K562 (cell line): ENCODE measurements around the gene ME3. TPM values are rescaled to one million over a fixed set of nuclear protein-coding genes. Genes with fewer than 3 reads are reported as not detected.

Experiments used
- ARID3A ChIP-seq: IDR thresholded peaks from 2 replicates; pipeline ENCODE4 v1.6.1; 2012; ENCODE audit warnings: low read depth, low read length, improper control_type of control experiment, borderline replicate concordance
- CBFB ChIP-seq: sonication (generic); formaldehyde crosslinking; IDR thresholded peaks from 2 replicates; pipeline ENCODE4 v1.4.0; 2020; ENCODE audit warnings: mild to moderate bottlenecking, missing genetic modification reagents
- CBX2 ChIP-seq: fragments of 200-600 bp; sonication (generic); IDR thresholded peaks from one replicate; pipeline ENCODE4 v1.6.1; 2012; ENCODE audit warnings: mild to moderate bottlenecking, low read length, inconsistent platforms; ENCODE audit not compliant: insufficient read depth, poor library complexity, severe bottlenecking
- EP300 ChIP-seq: IDR thresholded peaks from 2 replicates; pipeline ENCODE4 v1.6.1; 2012; ENCODE audit warnings: low read length, improper control_type of control experiment
- KDM1A ChIP-seq, 2 experiments: fragments of 450-650 bp; IDR thresholded peaks; 2 replicates each; pipeline ENCODE4 v1.6.1; 2016; ENCODE audit warnings: mild to moderate bottlenecking in 2 of 2
- KDM4B ChIP-seq, 2 experiments: fragments of 450-650 bp in 1 of 2; sonication (generic) in 1 of 2; IDR thresholded peaks; 2 replicates each; pipeline ENCODE4 v1.6.1; 2016 to 2017; ENCODE audit warnings: borderline replicate concordance in 2 of 2, antibody characterized with exemption in 1 of 2, low read depth in 1 of 2, mild to moderate bottlenecking in 1 of 2
- MAZ ChIP-seq, 2 experiments: fragments of 450-650 bp in 1 of 2; sonication (generic) in 1 of 2; formaldehyde crosslinking; IDR thresholded peaks in 1 of 2; conservative IDR thresholded peaks in 1 of 2; 2 replicates each; pipeline versions ENCODE4 v1.4.0 to v1.5.0; 2020; ENCODE audit warnings: mild to moderate bottlenecking in 1 of 2, missing genetic modification reagents in 1 of 2
- MIER1 ChIP-seq: fragments of 450-650 bp; IDR thresholded peaks from 2 replicates; pipeline ENCODE4 v1.6.1; 2016; ENCODE audit warnings: antibody characterized with exemption, mild to moderate bottlenecking, low read depth
- MTA3 ChIP-seq: fragments of 450-650 bp; formaldehyde crosslinking; IDR thresholded peaks from 2 replicates; pipeline ENCODE4 v1.6.1; 2017; ENCODE audit warnings: mild to moderate bottlenecking, borderline replicate concordance
- NRF1 ChIP-seq, 2 experiments: fragments of 450-650 bp; IDR thresholded peaks in 1 of 2; conservative IDR thresholded peaks in 1 of 2; 2 replicates each; pipeline ENCODE4 v1.6.1; 2014; ENCODE audit warnings: mild to moderate bottlenecking in 2 of 2
- PHB ChIP-seq: fragments of 250-450 bp; sonication (Bioruptor Pico); IDR thresholded peaks from 2 replicates; pipeline ENCODE4 v1.5.0; 2021
- PTTG1 ChIP-seq: fragments of 450-650 bp; IDR thresholded peaks from 2 replicates; pipeline ENCODE4 v1.6.1; 2016; ENCODE audit warnings: low read depth, mild to moderate bottlenecking, missing genetic modification characterization, missing compliant biosample characterization
- SMARCE1 ChIP-seq: fragments of 450-650 bp; IDR thresholded peaks from 2 replicates; pipeline ENCODE4 v1.7.1; 2016; ENCODE audit warnings: mild to moderate bottlenecking
- TBP ChIP-seq: optimal IDR thresholded peaks from 2 replicates; pipeline ENCODE3; 2011; ENCODE audit warnings: low read depth, low read length, improper control_type of control experiment
- TCF15 ChIP-seq: fragments of 250-450 bp; sonication (Bioruptor Pico); IDR thresholded peaks from 2 replicates; pipeline ENCODE4 v1.8.0; 2022; ENCODE audit warnings: moderate library complexity, mild to moderate bottlenecking, inconsistent platforms
- THRB ChIP-seq: fragments of 450-650 bp; formaldehyde crosslinking; conservative IDR thresholded peaks from 2 replicates; pipeline ENCODE4 v1.4.0; 2022; ENCODE audit warnings: mild to moderate bottlenecking, missing genetic modification characterization
- ZEB2 ChIP-seq: fragments of 450-650 bp; IDR thresholded peaks from 2 replicates; pipeline ENCODE4 v1.6.1; 2016
- ZFP91 ChIP-seq: sonication (generic); formaldehyde crosslinking; IDR thresholded peaks from 2 replicates; pipeline ENCODE4 v1.8.0; 2022; ENCODE audit warnings: mild to moderate bottlenecking, missing genetic modification reagents
- ZNF143 ChIP-seq: sonication (generic); formaldehyde crosslinking; IDR thresholded peaks from 2 replicates; pipeline ENCODE4 v1.9.0; 2022; ENCODE audit warnings: mild to moderate bottlenecking, missing genetic modification reagents
- ZNF253 ChIP-seq: fragments of 250-450 bp; sonication (Bioruptor Pico); conservative IDR thresholded peaks from 2 replicates; pipeline ENCODE4 v1.6.1; 2021; ENCODE audit warnings: mild to moderate bottlenecking
- polyA plus RNA-seq, 8 experiments: library from polyadenylated mRNA; depleted of rRNA in 4 of 8; stranded (reverse) in 5 of 8; unstranded in 3 of 8; fragments of >200 nt; fragmentation: Nextera tagmentation in 2 of 8; fragmentation: Illumina TruSeq in 1 of 8; extraction: Ambion mirVana in 2 of 8; extraction: Trizol in 1 of 8; gene quantifications; 2 replicates each; pipeline versions ENCODE4 v1.2.1 to v1.2.3, GENCODE V29; 2011 to 2014; ENCODE audit warnings: inconsistent platforms in 1 of 8, missing spikeins in 1 of 8
- total RNA-seq, 7 experiments: library from RNA; depleted of rRNA in 6 of 7; stranded (reverse); fragments of >200 nt in 6 of 7; fragmentation: Illumina TruSeq in 2 of 7; extraction: Trizol in 2 of 7; gene quantifications; 2 replicates each; pipeline versions ENCODE4 v1.2.1 to v1.2.3, GENCODE V29; 2011 to 2021; ENCODE audit warnings: low replicate concordance in 1 of 7
- TF ChIP-seq, protein P1 (sequence below), 2 experiments: fragments of 150-350 bp in 1 of 2; IDR thresholded peaks; 2 replicates each; pipeline ENCODE4 v1.6.1; 2012 to 2016; ENCODE audit warnings: low read depth in 2 of 2, low read length in 2 of 2, mild to moderate bottlenecking in 1 of 2, moderate library complexity in 1 of 2

The ME3 gene
- total and polyA plus RNA-seq, 9 of the 15 experiments (the other 6 are each of a cell fraction or from before 2014, with no cell fraction given), result not detected

GRCh38 chr11:86518211-86518610, 154.2 kb downstream of the ME3 start (continued):
- TF ChIP-seq CBX2, result no peak
- 0 out of 2 replicates have a peak, but pooled peaks have one; percentile 27 for TF ChIP-seq ZEB2
- TF ChIP-seq EP300, result peak; percentile 55
- no peak for TF ChIP-seq MIER1
- TF ChIP-seq PTTG1 (tag), result no peak
- no peak for TF ChIP-seq PHB (CRISPR knock-in tag)
- TF ChIP-seq CBFB (CRISPR knock-in tag), result no peak
- TF ChIP-seq, protein P1, sequence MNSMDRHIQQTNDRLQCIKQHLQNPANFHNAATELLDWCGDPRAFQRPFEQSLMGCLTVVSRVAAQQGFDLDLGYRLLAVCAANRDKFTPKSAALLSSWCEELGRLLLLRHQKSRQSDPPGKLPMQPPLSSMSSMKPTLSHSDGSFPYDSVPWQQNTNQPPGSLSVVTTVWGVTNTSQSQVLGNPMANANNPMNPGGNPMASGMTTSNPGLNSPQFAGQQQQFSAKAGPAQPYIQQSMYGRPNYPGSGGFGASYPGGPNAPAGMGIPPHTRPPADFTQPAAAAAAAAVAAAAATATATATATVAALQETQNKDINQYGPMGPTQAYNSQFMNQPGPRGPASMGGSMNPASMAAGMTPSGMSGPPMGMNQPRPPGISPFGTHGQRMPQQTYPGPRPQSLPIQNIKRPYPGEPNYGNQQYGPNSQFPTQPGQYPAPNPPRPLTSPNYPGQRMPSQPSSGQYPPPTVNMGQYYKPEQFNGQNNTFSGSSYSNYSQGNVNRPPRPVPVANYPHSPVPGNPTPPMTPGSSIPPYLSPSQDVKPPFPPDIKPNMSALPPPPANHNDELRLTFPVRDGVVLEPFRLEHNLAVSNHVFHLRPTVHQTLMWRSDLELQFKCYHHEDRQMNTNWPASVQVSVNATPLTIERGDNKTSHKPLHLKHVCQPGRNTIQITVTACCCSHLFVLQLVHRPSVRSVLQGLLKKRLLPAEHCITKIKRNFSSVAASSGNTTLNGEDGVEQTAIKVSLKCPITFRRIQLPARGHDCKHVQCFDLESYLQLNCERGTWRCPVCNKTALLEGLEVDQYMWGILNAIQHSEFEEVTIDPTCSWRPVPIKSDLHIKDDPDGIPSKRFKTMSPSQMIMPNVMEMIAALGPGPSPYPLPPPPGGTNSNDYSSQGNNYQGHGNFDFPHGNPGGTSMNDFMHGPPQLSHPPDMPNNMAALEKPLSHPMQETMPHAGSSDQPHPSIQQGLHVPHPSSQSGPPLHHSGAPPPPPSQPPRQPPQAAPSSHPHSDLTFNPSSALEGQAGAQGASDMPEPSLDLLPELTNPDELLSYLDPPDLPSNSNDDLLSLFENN (IDR thresholded peaks at IDR 0.05; ENCODE audit: low read depth in 2 of 2, low read length in 2 of 2), result no peak
- no peak for TF ChIP-seq THRB (CRISPR knock-in tag)
- TF ChIP-seq ZNF253 (CRISPR knock-in tag), result no peak
- no peak for TF ChIP-seq KDM4B (IDR thresholded peaks at IDR 0.05; ENCODE audit: borderline replicate concordance in 2 of 2, low read depth in 1 of 2)
- TF ChIP-seq KDM1A (IDR thresholded peaks at IDR 0.05), result peak in 1 of 2 experiments; percentile 59; a peak in 2 of 4 replicates
- no peak for TF ChIP-seq ZNF143
- TF ChIP-seq MTA3, result no peak
- TF ChIP-seq SMARCE1, result peak; percentile 37; the same call in 1 of the 2 replicates
- TF ChIP-seq ARID3A, result no peak
- TF ChIP-seq NRF1 (conservative IDR thresholded peaks at IDR 0.05 in 1 of 2, IDR thresholded peaks at IDR 0.05 in 1 of 2), result no peak
- no peak for TF ChIP-seq TBP
- no peak for TF ChIP-seq TCF15 (CRISPR knock-in tag)
- TF ChIP-seq ZFP91 (CRISPR knock-in tag), result no peak
- 0 out of 4 replicates have a peak, but pooled peaks of 1 of the 2 experiments have one; percentile 11 for TF ChIP-seq MAZ (CRISPR knock-in tag; conservative IDR thresholded peaks at IDR 0.05 in 1 of 2, IDR thresholded peaks at IDR 0.05 in 1 of 2)
